HG03103 (cell line): ENCODE data around the gene YEATS4.

Source experiments
- ATAC-seq: cut with Tn5 transposase; IDR thresholded peaks from one replicate; pipeline ENCODE4 v1.9.1; 2021; ENCODE audit warnings: low read depth; ENCODE audit not compliant: unreplicated experiment

The YEATS4 gene

GRCh38 chr12:69430942-69431590 lies 71.5 kb downstream of the YEATS4 start:
- no peak for ATAC-seq

- no peak for ATAC-seq
These were observed 72.2 kb downstream of the YEATS4 start for GRCh38 chr12:69431591-69432222.

GRCh38 chr12:69433653-69434052 lies 74.1 kb downstream of the YEATS4 start:
- ATAC-seq, result no peak

GRCh38 chr12:69435644-69436043 lies 76.1 kb downstream of the YEATS4 start:
- ATAC-seq, result no peak

- no peak for ATAC-seq
These were observed 77.5 kb downstream of the YEATS4 start for GRCh38 chr12:69437073-69437472.

- ATAC-seq, result no peak
These were observed 79.0 kb downstream of the YEATS4 start for GRCh38 chr12:69438539-69438938.

- no peak for ATAC-seq
These were observed 80.5 kb downstream of the YEATS4 start for GRCh38 chr12:69440016-69440415.
